A673 (cell line): Measurements from ENCODE around the gene FBXL7.

Experiments
- EZH2 ChIP-seq: fragments of 200-600 bp; sonication (generic); IDR thresholded peaks from 2 replicates; pipeline ENCODE4 v1.6.1; 2017; ENCODE audit warnings: borderline replicate concordance, low read depth, mild to moderate bottlenecking, mixed read lengths, antibody characterized with exemption, low read length; ENCODE audit not compliant: poor library complexity, severe bottlenecking
- TF ChIP-seq, protein P1 (sequence below): fragments of 300-800, 200-600 bp; sonication (generic); conservative IDR thresholded peaks from 2 replicates; pipeline ENCODE4 v1.5.1; 2017; ENCODE audit warnings: low read depth, mild to moderate bottlenecking, antibody characterized with exemption, low read length, moderate library complexity, mixed read lengths

DNA sequence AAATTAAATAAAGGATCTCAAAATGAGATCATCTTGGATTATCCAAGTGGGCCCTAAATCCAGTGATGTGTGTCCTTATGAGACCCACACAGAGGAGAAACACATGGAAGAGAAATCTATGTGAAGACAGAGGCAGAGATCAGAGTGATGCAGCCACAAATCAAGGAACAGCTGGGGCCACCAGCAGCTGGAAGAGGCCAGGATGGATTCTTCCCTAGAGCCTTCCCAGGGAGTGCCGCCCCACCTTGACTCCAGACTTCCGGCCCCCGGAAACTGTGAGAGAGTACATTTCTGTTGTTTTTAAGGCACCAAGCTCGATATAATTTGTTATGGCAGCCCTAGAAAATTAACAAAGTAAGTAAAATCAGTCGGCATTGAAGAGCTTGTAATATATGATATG, 286.9 kb downstream of the FBXL7 start:
- TF ChIP-seq, protein P1, sequence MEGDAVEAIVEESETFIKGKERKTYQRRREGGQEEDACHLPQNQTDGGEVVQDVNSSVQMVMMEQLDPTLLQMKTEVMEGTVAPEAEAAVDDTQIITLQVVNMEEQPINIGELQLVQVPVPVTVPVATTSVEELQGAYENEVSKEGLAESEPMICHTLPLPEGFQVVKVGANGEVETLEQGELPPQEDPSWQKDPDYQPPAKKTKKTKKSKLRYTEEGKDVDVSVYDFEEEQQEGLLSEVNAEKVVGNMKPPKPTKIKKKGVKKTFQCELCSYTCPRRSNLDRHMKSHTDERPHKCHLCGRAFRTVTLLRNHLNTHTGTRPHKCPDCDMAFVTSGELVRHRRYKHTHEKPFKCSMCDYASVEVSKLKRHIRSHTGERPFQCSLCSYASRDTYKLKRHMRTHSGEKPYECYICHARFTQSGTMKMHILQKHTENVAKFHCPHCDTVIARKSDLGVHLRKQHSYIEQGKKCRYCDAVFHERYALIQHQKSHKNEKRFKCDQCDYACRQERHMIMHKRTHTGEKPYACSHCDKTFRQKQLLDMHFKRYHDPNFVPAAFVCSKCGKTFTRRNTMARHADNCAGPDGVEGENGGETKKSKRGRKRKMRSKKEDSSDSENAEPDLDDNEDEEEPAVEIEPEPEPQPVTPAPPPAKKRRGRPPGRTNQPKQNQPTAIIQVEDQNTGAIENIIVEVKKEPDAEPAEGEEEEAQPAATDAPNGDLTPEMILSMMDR, result no peak
- TF ChIP-seq EZH2, result no peak
